ENCODE data around the gene BTF3.

Gene BTF3

DNA sequence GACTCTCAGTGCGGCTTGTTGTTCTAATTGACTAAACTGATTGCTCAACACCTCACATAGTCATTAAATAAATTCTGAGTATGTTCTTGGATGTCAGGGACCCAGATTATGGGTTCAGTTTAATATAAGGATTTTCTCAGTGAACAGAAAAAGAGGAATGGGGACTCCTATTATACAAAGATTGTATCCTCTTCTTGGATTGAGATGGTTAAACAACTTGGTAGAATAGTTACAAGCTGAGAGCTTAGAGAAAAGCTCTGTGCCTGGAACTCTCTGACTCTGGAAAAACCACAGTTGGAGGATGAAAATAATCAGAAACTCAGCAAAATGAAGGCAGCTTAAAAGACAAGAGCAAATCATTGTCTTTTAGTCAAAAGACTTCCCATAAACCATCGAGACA lies 36.7 kb downstream of the BTF3 start:
- H3K4me3 ChIP-seq (ENCODE audit: insufficient read depth, low read length, poor library complexity, severe bottlenecking): no peak overlapping the region
- TF ChIP-seq EZH2phosphoT487 (conservative IDR thresholded peaks at IDR 0.05; ENCODE audit: low read length): no peak
- TF ChIP-seq, protein P1, sequence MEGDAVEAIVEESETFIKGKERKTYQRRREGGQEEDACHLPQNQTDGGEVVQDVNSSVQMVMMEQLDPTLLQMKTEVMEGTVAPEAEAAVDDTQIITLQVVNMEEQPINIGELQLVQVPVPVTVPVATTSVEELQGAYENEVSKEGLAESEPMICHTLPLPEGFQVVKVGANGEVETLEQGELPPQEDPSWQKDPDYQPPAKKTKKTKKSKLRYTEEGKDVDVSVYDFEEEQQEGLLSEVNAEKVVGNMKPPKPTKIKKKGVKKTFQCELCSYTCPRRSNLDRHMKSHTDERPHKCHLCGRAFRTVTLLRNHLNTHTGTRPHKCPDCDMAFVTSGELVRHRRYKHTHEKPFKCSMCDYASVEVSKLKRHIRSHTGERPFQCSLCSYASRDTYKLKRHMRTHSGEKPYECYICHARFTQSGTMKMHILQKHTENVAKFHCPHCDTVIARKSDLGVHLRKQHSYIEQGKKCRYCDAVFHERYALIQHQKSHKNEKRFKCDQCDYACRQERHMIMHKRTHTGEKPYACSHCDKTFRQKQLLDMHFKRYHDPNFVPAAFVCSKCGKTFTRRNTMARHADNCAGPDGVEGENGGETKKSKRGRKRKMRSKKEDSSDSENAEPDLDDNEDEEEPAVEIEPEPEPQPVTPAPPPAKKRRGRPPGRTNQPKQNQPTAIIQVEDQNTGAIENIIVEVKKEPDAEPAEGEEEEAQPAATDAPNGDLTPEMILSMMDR (IDR thresholded peaks at IDR 0.05; ENCODE audit: insufficient read depth, low read length, poor library complexity, severe bottlenecking): no peak
- no peaks in the 10 kb centered on the region for H3K36me3 ChIP-seq (ENCODE audit: low read length)
- H2AFZ ChIP-seq (ENCODE audit: low read depth, low read length, severe bottlenecking): no peak overlapping the region
- no peak overlapping the region for H3K4me2 ChIP-seq (ENCODE audit: low read depth, low read length, poor library complexity, severe bottlenecking)
- no peak overlapping the region for H3K27ac ChIP-seq (ENCODE audit: low read depth, low read length)
- no peaks in the 10 kb centered on the region for H3K27me3 ChIP-seq (ENCODE audit: low read length)
- H3K79me2 ChIP-seq (ENCODE audit: insufficient read depth, low read length): no peaks in the 10 kb centered on the region
- H3K9me3 ChIP-seq (ENCODE audit: insufficient read depth, low read length): no peaks in the 10 kb centered on the region
- H3K9ac ChIP-seq (ENCODE audit: low read length): no peak overlapping the region
- H3F3A ChIP-seq (ENCODE audit: insufficient read depth): no peaks in the 10 kb centered on the region
- no peaks in the 10 kb centered on the region for H4K20me1 ChIP-seq (ENCODE audit: low read depth, low read length)
- H3K9me2 ChIP-seq (replicated peaks; ENCODE audit: insufficient read depth, low read length): no peaks in the 10 kb centered on the region

DNA sequence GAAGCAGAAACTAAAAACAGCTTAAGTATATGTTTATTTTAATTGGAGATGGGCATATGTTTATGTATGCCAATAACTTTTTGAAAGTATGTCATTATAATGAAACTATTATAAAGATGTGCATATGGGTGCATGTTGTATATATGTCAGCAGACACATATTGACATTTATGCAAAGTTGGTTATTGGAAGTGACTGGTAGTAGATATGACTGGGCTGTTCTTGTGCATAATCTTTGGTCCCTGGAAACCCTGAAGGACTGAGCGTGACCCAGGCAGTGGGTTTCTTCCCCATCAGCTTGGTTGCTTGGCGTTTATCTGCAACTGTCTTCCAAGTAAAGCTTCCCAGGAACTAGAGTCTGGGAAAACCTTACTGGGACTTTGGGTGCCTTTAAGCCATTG lies 41.5 kb downstream of the BTF3 start:
- Histone ChIP-seq H3F3A (ENCODE audit: insufficient read depth) (no peaks in the 10 kb centered on the region), H3K9ac (ENCODE audit: low read length) (no peak overlapping the region), H4K20me1 (ENCODE audit: low read depth, low read length) (no peaks in the 10 kb centered on the region), H3K9me2 (replicated peaks; ENCODE audit: insufficient read depth, low read length) (no peaks in the 10 kb centered on the region), H3K4me3 (ENCODE audit: insufficient read depth, low read length, poor library complexity, severe bottlenecking) (no peak overlapping the region), H2AFZ (ENCODE audit: low read depth, low read length, severe bottlenecking) (no peak overlapping the region), H3K9me3 (ENCODE audit: insufficient read depth, low read length) (no peaks in the 10 kb centered on the region), H3K79me2 (ENCODE audit: insufficient read depth, low read length) (no peaks in the 10 kb centered on the region), H3K27me3 (ENCODE audit: low read length) (no peaks in the 10 kb centered on the region), H3K36me3 (ENCODE audit: low read length) (no peaks in the 10 kb centered on the region), H3K4me2 (ENCODE audit: low read depth, low read length, poor library complexity, severe bottlenecking) (no peak overlapping the region), H3K27ac (ENCODE audit: low read depth, low read length) (no peak overlapping the region)
- TF ChIP-seq EZH2phosphoT487 (conservative IDR thresholded peaks at IDR 0.05; ENCODE audit: low read length): no peak
- TF ChIP-seq, protein P1 (IDR thresholded peaks at IDR 0.05; ENCODE audit: insufficient read depth, low read length, poor library complexity, severe bottlenecking): no peak

DNA sequence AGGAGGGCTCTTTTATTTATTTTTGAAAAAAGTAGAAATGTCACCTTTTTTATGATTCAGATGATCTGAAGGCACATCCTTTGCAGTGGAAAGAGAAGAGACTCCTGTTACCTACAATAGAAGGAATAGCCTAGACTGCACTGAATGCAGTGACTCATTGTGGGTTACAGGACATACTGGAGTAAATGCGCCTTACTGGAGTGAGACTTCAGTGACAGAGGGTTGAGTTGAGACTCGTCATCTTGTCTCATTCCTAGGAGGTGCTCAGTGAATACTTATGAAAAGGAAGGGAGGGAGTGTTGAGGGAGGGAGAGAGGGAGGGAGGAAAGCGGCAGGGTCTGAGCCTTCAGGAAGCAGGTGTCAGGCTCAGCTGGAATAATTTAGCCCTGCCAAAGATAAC lies 42.0 kb downstream of the BTF3 start:
- Histone ChIP-seq H3K9ac (ENCODE audit: low read length) (no peak overlapping the region), H2AFZ (ENCODE audit: low read depth, low read length, severe bottlenecking) (no peak overlapping the region), H3K27ac (ENCODE audit: low read depth, low read length) (no peak overlapping the region), H3K27me3 (ENCODE audit: low read length) (no peaks in the 10 kb centered on the region), H3K4me3 (ENCODE audit: insufficient read depth, low read length, poor library complexity, severe bottlenecking) (no peak overlapping the region), H3K36me3 (ENCODE audit: low read length) (no peaks in the 10 kb centered on the region), H3K9me3 (ENCODE audit: insufficient read depth, low read length) (no peaks in the 10 kb centered on the region), H3F3A (ENCODE audit: insufficient read depth) (no peaks in the 10 kb centered on the region), H4K20me1 (ENCODE audit: low read depth, low read length) (no peaks in the 10 kb centered on the region), H3K79me2 (ENCODE audit: insufficient read depth, low read length) (no peaks in the 10 kb centered on the region), H3K4me2 (ENCODE audit: low read depth, low read length, poor library complexity, severe bottlenecking) (no peak overlapping the region), H3K9me2 (replicated peaks; ENCODE audit: insufficient read depth, low read length) (no peaks in the 10 kb centered on the region)
- no peak for TF ChIP-seq EZH2phosphoT487 (conservative IDR thresholded peaks at IDR 0.05; ENCODE audit: low read length)
- TF ChIP-seq, protein P1 (IDR thresholded peaks at IDR 0.05; ENCODE audit: insufficient read depth, low read length, poor library complexity, severe bottlenecking): no peak

Measured in SU-DHL-6 (cell line).